ENCODE data around the gene ROCK2. TPM values are rescaled to one million over a fixed set of nuclear protein-coding genes. Genes with fewer than 3 reads are reported as not detected.
A peak's percentile ranks its signal among the peaks of the same experiment; 100 is the strongest.

The ROCK2 gene
- total and polyA plus RNA-seq, 2 of the 13 experiments (the other 11 are each of a cell fraction or from before 2014, with no cell fraction given), result 38.1 to 119 TPM

DNA sequence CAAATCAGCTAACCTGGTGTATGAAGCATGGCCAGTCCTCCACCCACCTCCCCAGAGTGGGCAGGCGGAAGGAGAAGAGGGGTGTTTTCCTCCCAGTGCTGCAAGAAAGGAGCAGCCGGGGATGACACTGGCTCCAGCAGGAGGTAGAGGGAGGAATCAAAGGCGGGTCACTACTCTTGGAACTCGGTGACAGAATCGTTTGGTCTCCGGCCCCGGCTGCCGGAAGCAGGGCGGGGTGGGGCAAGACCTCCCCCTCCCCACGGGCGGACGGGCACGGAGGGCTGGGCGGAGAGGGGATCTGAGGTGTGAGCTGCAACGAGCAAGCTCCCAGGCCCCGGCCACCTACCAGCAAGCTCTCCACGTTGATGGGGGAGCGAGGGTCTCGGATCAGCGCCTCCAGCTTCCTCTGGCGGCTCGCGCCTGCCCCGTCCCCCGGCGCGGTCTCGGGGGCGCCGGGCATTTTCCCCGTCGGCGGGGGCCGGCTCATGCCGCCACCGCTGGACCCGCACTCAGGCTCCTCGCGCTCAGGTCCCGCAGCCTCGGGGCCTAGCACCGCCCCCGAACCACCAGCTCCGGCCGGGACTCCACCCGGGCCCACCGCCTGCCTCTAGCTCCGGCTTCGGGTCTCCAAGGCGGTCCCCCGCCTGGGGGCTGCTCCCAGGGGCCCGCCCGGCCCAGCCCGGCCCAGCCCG, 640 bp downstream of the ROCK2 start (continued):
- TF ChIP-seq, protein P1, sequence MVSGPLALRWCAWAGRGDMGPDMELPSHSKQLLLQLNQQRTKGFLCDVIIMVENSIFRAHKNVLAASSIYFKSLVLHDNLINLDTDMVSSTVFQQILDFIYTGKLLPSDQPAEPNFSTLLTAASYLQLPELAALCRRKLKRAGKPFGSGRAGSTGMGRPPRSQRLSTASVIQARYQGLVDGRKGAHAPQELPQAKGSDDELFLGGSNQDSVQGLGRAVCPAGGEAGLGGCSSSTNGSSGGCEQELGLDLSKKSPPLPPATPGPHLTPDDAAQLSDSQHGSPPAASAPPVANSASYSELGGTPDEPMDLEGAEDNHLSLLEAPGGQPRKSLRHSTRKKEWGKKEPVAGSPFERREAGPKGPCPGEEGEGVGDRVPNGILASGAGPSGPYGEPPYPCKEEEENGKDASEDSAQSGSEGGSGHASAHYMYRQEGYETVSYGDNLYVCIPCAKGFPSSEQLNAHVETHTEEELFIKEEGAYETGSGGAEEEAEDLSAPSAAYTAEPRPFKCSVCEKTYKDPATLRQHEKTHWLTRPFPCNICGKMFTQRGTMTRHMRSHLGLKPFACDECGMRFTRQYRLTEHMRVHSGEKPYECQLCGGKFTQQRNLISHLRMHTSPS (CRISPR knock-in tag; IDR thresholded peaks at IDR 0.05; ENCODE audit: low read depth), result peak; percentile 76; the same call in 1 of the 2 replicates
- TF ChIP-seq ZBTB3 (CRISPR knock-in tag; IDR thresholded peaks at IDR 0.05; ENCODE audit: borderline replicate concordance, low read depth) (no peak), ZSCAN25 (CRISPR knock-in tag; IDR thresholded peaks at IDR 0.05) (0 out of 2 replicates have a peak, but pooled peaks have one; percentile 67), ZBTB38 (CRISPR knock-in tag; IDR thresholded peaks at IDR 0.05) (peak; percentile 90), BRD4 (CRISPR knock-in tag; IDR thresholded peaks at IDR 0.05) (peak; percentile 91), SOX13 (IDR thresholded peaks at IDR 0.05) (no peak), SOX13 (CRISPR knock-in tag; conservative IDR thresholded peaks at IDR 0.05 in 1 of 2, IDR thresholded peaks at IDR 0.05 in 1 of 2) (peak in 1 of 2 experiments; percentile 74; a peak in 2 of 4 replicates), CBX2 (IDR thresholded peaks at IDR 0.05; ENCODE audit: low read depth, low read length) (no peak), CBX2 (CRISPR knock-in tag; IDR thresholded peaks at IDR 0.05; ENCODE audit: low read depth) (0 out of 2 replicates have a peak, but pooled peaks have one; percentile 30), FOSL1 (CRISPR knock-in tag; IDR thresholded peaks at IDR 0.05; ENCODE audit: borderline replicate concordance) (no peak), ONECUT2 (CRISPR knock-in tag; IDR thresholded peaks at IDR 0.05) (0 out of 2 replicates have a peak, but pooled peaks have one; percentile 16), MAFF (IDR thresholded peaks at IDR 0.05; ENCODE audit: low read depth, low read length) (no peak)
- TF ChIP-seq, protein P2, sequence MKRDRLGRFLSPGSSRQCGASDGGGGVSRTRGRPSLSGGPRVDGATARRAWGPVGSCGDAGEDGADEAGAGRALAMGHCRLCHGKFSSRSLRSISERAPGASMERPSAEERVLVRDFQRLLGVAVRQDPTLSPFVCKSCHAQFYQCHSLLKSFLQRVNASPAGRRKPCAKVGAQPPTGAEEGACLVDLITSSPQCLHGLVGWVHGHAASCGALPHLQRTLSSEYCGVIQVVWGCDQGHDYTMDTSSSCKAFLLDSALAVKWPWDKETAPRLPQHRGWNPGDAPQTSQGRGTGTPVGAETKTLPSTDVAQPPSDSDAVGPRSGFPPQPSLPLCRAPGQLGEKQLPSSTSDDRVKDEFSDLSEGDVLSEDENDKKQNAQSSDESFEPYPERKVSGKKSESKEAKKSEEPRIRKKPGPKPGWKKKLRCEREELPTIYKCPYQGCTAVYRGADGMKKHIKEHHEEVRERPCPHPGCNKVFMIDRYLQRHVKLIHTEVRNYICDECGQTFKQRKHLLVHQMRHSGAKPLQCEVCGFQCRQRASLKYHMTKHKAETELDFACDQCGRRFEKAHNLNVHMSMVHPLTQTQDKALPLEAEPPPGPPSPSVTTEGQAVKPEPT (CRISPR knock-in tag; IDR thresholded peaks at IDR 0.05; ENCODE audit: low read depth), result no peak; the same call in 1 of the 2 replicates
- TF ChIP-seq, protein P3, sequence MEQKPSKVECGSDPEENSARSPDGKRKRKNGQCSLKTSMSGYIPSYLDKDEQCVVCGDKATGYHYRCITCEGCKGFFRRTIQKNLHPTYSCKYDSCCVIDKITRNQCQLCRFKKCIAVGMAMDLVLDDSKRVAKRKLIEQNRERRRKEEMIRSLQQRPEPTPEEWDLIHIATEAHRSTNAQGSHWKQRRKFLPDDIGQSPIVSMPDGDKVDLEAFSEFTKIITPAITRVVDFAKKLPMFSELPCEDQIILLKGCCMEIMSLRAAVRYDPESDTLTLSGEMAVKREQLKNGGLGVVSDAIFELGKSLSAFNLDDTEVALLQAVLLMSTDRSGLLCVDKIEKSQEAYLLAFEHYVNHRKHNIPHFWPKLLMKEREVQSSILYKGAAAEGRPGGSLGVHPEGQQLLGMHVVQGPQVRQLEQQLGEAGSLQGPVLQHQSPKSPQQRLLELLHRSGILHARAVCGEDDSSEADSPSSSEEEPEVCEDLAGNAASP (CRISPR knock-in tag; IDR thresholded peaks at IDR 0.05; ENCODE audit: borderline replicate concordance), result peak; percentile 73
- TF ChIP-seq, protein P4, sequence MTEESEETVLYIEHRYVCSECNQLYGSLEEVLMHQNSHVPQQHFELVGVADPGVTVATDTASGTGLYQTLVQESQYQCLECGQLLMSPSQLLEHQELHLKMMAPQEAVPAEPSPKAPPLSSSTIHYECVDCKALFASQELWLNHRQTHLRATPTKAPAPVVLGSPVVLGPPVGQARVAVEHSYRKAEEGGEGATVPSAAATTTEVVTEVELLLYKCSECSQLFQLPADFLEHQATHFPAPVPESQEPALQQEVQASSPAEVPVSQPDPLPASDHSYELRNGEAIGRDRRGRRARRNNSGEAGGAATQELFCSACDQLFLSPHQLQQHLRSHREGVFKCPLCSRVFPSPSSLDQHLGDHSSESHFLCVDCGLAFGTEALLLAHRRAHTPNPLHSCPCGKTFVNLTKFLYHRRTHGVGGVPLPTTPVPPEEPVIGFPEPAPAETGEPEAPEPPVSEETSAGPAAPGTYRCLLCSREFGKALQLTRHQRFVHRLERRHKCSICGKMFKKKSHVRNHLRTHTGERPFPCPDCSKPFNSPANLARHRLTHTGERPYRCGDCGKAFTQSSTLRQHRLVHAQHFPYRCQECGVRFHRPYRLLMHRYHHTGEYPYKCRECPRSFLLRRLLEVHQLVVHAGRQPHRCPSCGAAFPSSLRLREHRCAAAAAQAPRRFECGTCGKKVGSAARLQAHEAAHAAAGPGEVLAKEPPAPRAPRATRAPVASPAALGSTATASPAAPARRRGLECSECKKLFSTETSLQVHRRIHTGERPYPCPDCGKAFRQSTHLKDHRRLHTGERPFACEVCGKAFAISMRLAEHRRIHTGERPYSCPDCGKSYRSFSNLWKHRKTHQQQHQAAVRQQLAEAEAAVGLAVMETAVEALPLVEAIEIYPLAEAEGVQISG (CRISPR knock-in tag; IDR thresholded peaks at IDR 0.05), result peak; percentile 35; the same call in 1 of the 2 replicates
- TF ChIP-seq, protein P5, sequence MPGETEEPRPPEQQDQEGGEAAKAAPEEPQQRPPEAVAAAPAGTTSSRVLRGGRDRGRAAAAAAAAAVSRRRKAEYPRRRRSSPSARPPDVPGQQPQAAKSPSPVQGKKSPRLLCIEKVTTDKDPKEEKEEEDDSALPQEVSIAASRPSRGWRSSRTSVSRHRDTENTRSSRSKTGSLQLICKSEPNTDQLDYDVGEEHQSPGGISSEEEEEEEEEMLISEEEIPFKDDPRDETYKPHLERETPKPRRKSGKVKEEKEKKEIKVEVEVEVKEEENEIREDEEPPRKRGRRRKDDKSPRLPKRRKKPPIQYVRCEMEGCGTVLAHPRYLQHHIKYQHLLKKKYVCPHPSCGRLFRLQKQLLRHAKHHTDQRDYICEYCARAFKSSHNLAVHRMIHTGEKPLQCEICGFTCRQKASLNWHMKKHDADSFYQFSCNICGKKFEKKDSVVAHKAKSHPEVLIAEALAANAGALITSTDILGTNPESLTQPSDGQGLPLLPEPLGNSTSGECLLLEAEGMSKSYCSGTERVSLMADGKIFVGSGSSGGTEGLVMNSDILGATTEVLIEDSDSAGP (CRISPR knock-in tag; IDR thresholded peaks at IDR 0.05; ENCODE audit: borderline replicate concordance), result peak; percentile 85; the same call in 1 of the 2 replicates

Data from HepG2 (cell line).